Measurements from ENCODE around the gene GPR17. TPM values are rescaled to one million over a fixed set of nuclear protein-coding genes. Genes with fewer than 3 reads are reported as not detected.

Gene GPR17
- total and polyA plus RNA-seq, 2 donors, result under 0.01 to 0.07 TPM

GRCh38 chr2:127650041-127650784, 4.3 kb downstream of the GPR17 start:
- H3K4me1 ChIP-seq (ENCODE audit: control insufficient read depth in 2 of 2, insufficient read depth in 2 of 2, low read length in 2 of 2), result peaks cover 20 to 65% of the 10 kb centered on the region in 2 donors
- DNase-seq (ENCODE audit: low read depth in 6 of 9, low spot score in 9 of 9), result no peak
- H3K4me3 ChIP-seq (ENCODE audit: low read length in 2 of 2), result no peak overlapping the region
- no peaks in the 10 kb centered on the region for H3K36me3 ChIP-seq (ENCODE audit: control insufficient read depth in 2 of 2, insufficient read depth in 2 of 2, low read length in 1 of 2)
- H3K27ac ChIP-seq (ENCODE audit: low read depth in 1 of 2, low read length in 1 of 2), result no peak overlapping the region
- no peaks in the 10 kb centered on the region for H3K27me3 ChIP-seq (ENCODE audit: control insufficient read depth in 2 of 2, insufficient read depth in 1 of 2, low read length in 1 of 2)
- WGBS, result 92% methylated on average over 17 of the region's 17 CpGs
- no peaks in the 10 kb centered on the region for H3K9me3 ChIP-seq (ENCODE audit: control insufficient read depth in 2 of 2, insufficient read depth in 1 of 2, low read length in 1 of 2)

GRCh38 chr2:127650785-127651380, 4.9 kb downstream of the GPR17 start:
- Histone ChIP-seq H3K27ac (ENCODE audit: low read depth in 1 of 2, low read length in 1 of 2) (no peak overlapping the region), H3K4me1 (ENCODE audit: control insufficient read depth in 2 of 2, insufficient read depth in 2 of 2, low read length in 2 of 2) (peaks cover 20 to 63% of the 10 kb centered on the region in 2 donors), H3K4me3 (ENCODE audit: low read length in 2 of 2) (no peak overlapping the region), H3K36me3 (ENCODE audit: control insufficient read depth in 2 of 2, insufficient read depth in 2 of 2, low read length in 1 of 2) (no peaks in the 10 kb centered on the region), H3K9me3 (ENCODE audit: control insufficient read depth in 2 of 2, insufficient read depth in 1 of 2, low read length in 1 of 2) (no peaks in the 10 kb centered on the region), H3K27me3 (ENCODE audit: control insufficient read depth in 2 of 2, insufficient read depth in 1 of 2, low read length in 1 of 2) (no peaks in the 10 kb centered on the region)
- 82% methylated on average over 28 of the region's 28 CpGs for WGBS
- no peak for DNase-seq (ENCODE audit: low read depth in 6 of 9, low spot score in 9 of 9)

DNA sequence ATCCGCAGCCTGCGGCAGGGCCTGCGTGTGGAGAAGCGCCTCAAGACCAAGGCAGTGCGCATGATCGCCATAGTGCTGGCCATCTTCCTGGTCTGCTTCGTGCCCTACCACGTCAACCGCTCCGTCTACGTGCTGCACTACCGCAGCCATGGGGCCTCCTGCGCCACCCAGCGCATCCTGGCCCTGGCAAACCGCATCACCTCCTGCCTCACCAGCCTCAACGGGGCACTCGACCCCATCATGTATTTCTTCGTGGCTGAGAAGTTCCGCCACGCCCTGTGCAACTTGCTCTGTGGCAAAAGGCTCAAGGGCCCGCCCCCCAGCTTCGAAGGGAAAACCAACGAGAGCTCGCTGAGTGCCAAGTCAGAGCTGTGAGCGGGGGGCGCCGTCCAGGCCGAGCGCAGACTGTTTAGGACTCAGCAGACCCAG, 5.4 kb downstream of the GPR17 start:
- Histone ChIP-seq H3K4me1 (ENCODE audit: control insufficient read depth in 2 of 2, insufficient read depth in 2 of 2, low read length in 2 of 2) (peaks cover 20 to 58% of the 10 kb centered on the region in 2 donors), H3K9me3 (ENCODE audit: control insufficient read depth in 2 of 2, insufficient read depth in 1 of 2, low read length in 1 of 2) (no peaks in the 10 kb centered on the region), H3K36me3 (ENCODE audit: control insufficient read depth in 2 of 2, insufficient read depth in 2 of 2, low read length in 1 of 2) (no peaks in the 10 kb centered on the region), H3K27me3 (ENCODE audit: control insufficient read depth in 2 of 2, insufficient read depth in 1 of 2, low read length in 1 of 2) (no peaks in the 10 kb centered on the region), H3K27ac (ENCODE audit: low read depth in 1 of 2, low read length in 1 of 2) (no peak overlapping the region), H3K4me3 (ENCODE audit: low read length in 2 of 2) (no peak overlapping the region)
- 98% methylated on average over 29 of the region's 29 CpGs for WGBS
- DNase-seq (ENCODE audit: low read depth in 6 of 9, low spot score in 9 of 9), result no peak

GRCh38 chr2:127651971-127652550, 6.1 kb downstream of the GPR17 start:
- Histone ChIP-seq H3K27ac (ENCODE audit: low read depth in 1 of 2, low read length in 1 of 2) (no peak overlapping the region), H3K9me3 (ENCODE audit: control insufficient read depth in 2 of 2, insufficient read depth in 1 of 2, low read length in 1 of 2) (no peaks in the 10 kb centered on the region), H3K27me3 (ENCODE audit: control insufficient read depth in 2 of 2, insufficient read depth in 1 of 2, low read length in 1 of 2) (no peaks in the 10 kb centered on the region), H3K36me3 (ENCODE audit: control insufficient read depth in 2 of 2, insufficient read depth in 2 of 2, low read length in 1 of 2) (no peaks in the 10 kb centered on the region), H3K4me3 (ENCODE audit: low read length in 2 of 2) (no peak overlapping the region), H3K4me1 (ENCODE audit: control insufficient read depth in 2 of 2, insufficient read depth in 2 of 2, low read length in 2 of 2) (peaks cover 15 to 52% of the 10 kb centered on the region in 2 donors)
- 84% methylated on average over 14 of the region's 14 CpGs for WGBS
- DNase-seq (ENCODE audit: low read depth in 6 of 9, low spot score in 9 of 9), result no peak

DNA sequence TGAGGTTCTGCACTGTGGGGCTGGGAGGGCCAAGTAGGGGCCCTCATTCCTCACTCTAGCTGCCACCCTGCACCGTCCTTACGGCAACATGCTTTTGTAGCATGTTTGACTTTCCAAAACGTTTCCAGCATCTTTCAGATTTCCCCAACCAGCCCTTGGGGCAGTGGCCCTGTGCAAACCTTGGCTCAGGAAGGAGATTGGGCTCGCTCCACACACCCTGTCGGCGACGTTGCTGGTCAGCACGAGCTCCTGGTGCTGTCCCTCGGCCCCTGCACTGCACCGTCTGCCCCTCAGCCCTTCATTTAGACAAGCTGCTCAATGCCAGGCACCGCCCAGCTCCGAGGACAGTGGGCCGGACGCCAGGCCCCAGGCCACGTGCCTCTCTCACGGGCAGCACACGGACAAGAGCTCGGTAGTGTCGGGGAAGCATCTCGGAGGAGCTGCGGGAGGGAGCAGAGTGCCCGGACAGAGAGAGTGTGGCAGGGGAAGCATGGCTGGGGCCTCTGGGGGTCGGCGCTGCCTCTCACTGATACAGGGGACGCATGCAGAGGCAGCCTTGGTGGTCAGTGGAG, 6.9 kb downstream of the GPR17 start:
- Histone ChIP-seq H3K4me3 (ENCODE audit: low read length in 2 of 2) (no peak overlapping the region), H3K27me3 (ENCODE audit: control insufficient read depth in 2 of 2, insufficient read depth in 1 of 2, low read length in 1 of 2) (no peaks in the 10 kb centered on the region), H3K9me3 (ENCODE audit: control insufficient read depth in 2 of 2, insufficient read depth in 1 of 2, low read length in 1 of 2) (no peaks in the 10 kb centered on the region), H3K4me1 (ENCODE audit: control insufficient read depth in 2 of 2, insufficient read depth in 2 of 2, low read length in 2 of 2) (peaks cover 14 to 44% of the 10 kb centered on the region in 2 donors), H3K36me3 (ENCODE audit: control insufficient read depth in 2 of 2, insufficient read depth in 2 of 2, low read length in 1 of 2) (no peaks in the 10 kb centered on the region), H3K27ac (ENCODE audit: low read depth in 1 of 2, low read length in 1 of 2) (no peak overlapping the region)
- WGBS, result 90% methylated on average over 25 of the region's 25 CpGs
- DNase-seq (ENCODE audit: low read depth in 6 of 9, low spot score in 9 of 9), result no peak

DNA sequence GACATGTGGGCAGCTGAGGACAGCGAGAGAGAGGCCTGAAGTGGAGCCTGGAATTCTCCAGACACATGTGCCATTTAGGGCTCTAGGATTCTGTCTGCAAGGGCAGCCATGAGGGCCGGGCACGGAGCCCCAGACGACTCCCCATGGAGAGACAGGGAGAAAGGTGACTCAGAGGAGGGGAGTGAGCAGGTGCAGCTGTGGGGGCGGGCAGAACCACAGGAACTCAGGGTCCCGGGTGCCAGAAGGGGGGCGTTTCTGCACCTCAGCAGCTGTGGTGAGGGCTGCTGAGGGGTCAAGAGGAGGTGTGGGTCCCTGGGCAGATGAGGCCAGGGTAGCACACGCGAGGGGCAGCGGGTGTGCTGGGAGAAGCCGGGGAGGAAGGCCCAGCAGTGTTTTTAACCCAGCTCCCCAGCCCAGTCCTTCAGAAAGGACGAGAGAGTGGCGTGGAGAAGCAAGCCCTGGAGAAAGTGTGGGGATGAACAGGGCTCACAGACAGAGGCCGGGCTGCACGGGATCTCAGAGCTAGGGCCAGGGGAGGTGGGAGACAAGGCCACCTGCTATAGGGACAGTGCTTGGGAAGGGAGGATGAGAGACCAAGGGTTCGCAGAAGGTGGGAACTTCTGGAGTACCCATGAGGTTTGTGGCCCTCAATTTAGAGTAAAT, 7.6 kb downstream of the GPR17 start:
- Histone ChIP-seq H3K9me3 (ENCODE audit: control insufficient read depth in 2 of 2, insufficient read depth in 1 of 2, low read length in 1 of 2) (no peaks in the 10 kb centered on the region), H3K4me3 (ENCODE audit: low read length in 2 of 2) (no peak overlapping the region), H3K27ac (ENCODE audit: low read depth in 1 of 2, low read length in 1 of 2) (no peak overlapping the region), H3K4me1 (ENCODE audit: control insufficient read depth in 2 of 2, insufficient read depth in 2 of 2, low read length in 2 of 2) (peaks cover 14 to 37% of the 10 kb centered on the region in 2 donors), H3K27me3 (ENCODE audit: control insufficient read depth in 2 of 2, insufficient read depth in 1 of 2, low read length in 1 of 2) (no peaks in the 10 kb centered on the region), H3K36me3 (ENCODE audit: control insufficient read depth in 2 of 2, insufficient read depth in 2 of 2, low read length in 1 of 2) (no peaks in the 10 kb centered on the region)
- no peak for DNase-seq (ENCODE audit: low read depth in 6 of 9, low spot score in 9 of 9)
- WGBS, result 61% methylated on average over 16 of the region's 16 CpGs

- no peaks in the 10 kb centered on the region for H3K36me3 ChIP-seq (ENCODE audit: control insufficient read depth in 2 of 2, insufficient read depth in 2 of 2, low read length in 1 of 2)
- H3K4me3 ChIP-seq (ENCODE audit: low read length in 2 of 2), result no peak overlapping the region
- 97% methylated on average over 24 of the region's 24 CpGs for WGBS
- no peak overlapping the region for H3K27ac ChIP-seq (ENCODE audit: low read depth in 1 of 2, low read length in 1 of 2)
- no peaks in the 10 kb centered on the region for H3K27me3 ChIP-seq (ENCODE audit: control insufficient read depth in 2 of 2, insufficient read depth in 1 of 2, low read length in 1 of 2)
- DNase-seq (ENCODE audit: low read depth in 6 of 9, low spot score in 9 of 9), result no peak
- H3K9me3 ChIP-seq (ENCODE audit: control insufficient read depth in 2 of 2, insufficient read depth in 1 of 2, low read length in 1 of 2), result no peaks in the 10 kb centered on the region
- H3K4me1 ChIP-seq (ENCODE audit: control insufficient read depth in 2 of 2, insufficient read depth in 2 of 2, low read length in 2 of 2), result peaks cover 12 to 34% of the 10 kb centered on the region in 2 donors
These were observed 8.3 kb downstream of the GPR17 start for GRCh38 chr2:127654084-127654837.

DNA sequence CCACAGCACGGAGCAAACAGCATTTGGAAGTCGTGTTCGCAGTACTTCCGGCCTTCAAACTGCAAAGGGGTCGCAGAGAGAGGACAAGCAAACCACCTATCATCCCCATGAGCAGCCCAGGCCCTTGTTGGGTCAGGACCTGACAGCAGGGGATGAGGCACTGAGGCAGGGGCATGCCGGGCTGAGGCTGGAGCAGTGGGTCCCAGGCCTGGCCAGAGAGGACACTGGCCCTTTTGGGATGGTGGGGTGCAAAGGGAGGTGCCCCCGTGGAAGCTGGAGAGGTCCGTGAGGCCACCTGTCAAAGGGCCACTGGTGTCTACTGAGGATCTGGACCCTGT, 8.9 kb downstream of the GPR17 start:
- H3K4me1 ChIP-seq (ENCODE audit: control insufficient read depth in 2 of 2, insufficient read depth in 2 of 2, low read length in 2 of 2), result peaks cover 7 to 28% of the 10 kb centered on the region in 2 donors
- 98% methylated on average over 8 of the region's 8 CpGs for WGBS
- H3K27me3 ChIP-seq (ENCODE audit: control insufficient read depth in 2 of 2, insufficient read depth in 1 of 2, low read length in 1 of 2), result no peaks in the 10 kb centered on the region
- no peak for DNase-seq (ENCODE audit: low read depth in 6 of 9, low spot score in 9 of 9)
- no peak overlapping the region for H3K27ac ChIP-seq (ENCODE audit: low read depth in 1 of 2, low read length in 1 of 2)
- H3K9me3 ChIP-seq (ENCODE audit: control insufficient read depth in 2 of 2, insufficient read depth in 1 of 2, low read length in 1 of 2), result peaks cover 0 to 5% of the 10 kb centered on the region in 2 donors
- no peak overlapping the region for H3K4me3 ChIP-seq (ENCODE audit: low read length in 2 of 2)
- no peaks in the 10 kb centered on the region for H3K36me3 ChIP-seq (ENCODE audit: control insufficient read depth in 2 of 2, insufficient read depth in 2 of 2, low read length in 1 of 2)
